GM12878 (cell line): ENCODE data around the gene ZNF799. TPM values are rescaled to one million over a fixed set of nuclear protein-coding genes. Genes with fewer than 3 reads are reported as not detected.

Experiments
- ATAC-seq: fragments of 200-7000 bp; cut with Tn5 transposase; 3 replicates; pipeline ENCODE4 v1.9.1; 2020; ENCODE audit warnings: mild to moderate bottlenecking, moderate library complexity
- BruUV-seq: library from RNA; stranded (reverse); fragments of 400-500 nt; replicated peaks from 2 replicates; lab custom pipeline; 2021; lab: Mats Ljungman, UMichigan
- CTCF ChIA-PET: fragments of 300-600 bp; sonication (Branson Sonifier 250); formaldehyde crosslinking; extraction: SDS; loops from one replicate; lab custom pipeline; 2021; ENCODE audit warnings: inconsistent platforms; lab: Yijun Ruan, JAX
- POLR2A ChIA-PET: fragments of 350-600 bp; formaldehyde crosslinking; extraction: SDS; loops from one replicate; lab custom pipeline; 2021; ENCODE audit warnings: inconsistent platforms; lab: Charles Lee
- RAD21 ChIA-PET: fragments of 300-600 bp; sonication (Branson Sonifier 250); formaldehyde crosslinking; loops from one replicate; lab custom pipeline; 2023; ENCODE audit warnings: antibody characterized with exemption; ENCODE audit not compliant: unreplicated experiment; lab: Charles Lee
- SMC1A ChIA-PET: fragments of 300-600 bp; sonication (Branson Sonifier 250); formaldehyde crosslinking; loops from one replicate; lab custom pipeline; 2023; ENCODE audit not compliant: unreplicated experiment, uncharacterized antibody; lab: Charles Lee
- DNase-seq: peaks from one replicate; pipeline ENCODE4 v3.0.0-alpha.2; 2011; ENCODE audit warnings: low read depth, low spot score
- FAIRE-seq: peaks from 3 replicates; lab custom pipeline; 2011; peaks lifted over from hg19 to GRCh38; lab: Jason Lieb, UNC
- H2AFZ ChIP-seq: 2 replicates; pipeline ENCODE4 v1.6.0; 2011; ENCODE audit warnings: low read depth, low read length, control low read depth; ENCODE audit not compliant: control insufficient read depth
- H3K27ac ChIP-seq: 2 replicates; pipeline ENCODE4 v1.5.1; 2011; ENCODE audit warnings: control low read depth; ENCODE audit not compliant: control insufficient read depth, insufficient read depth
- H3K27me3 ChIP-seq, 2 experiments: replicated peaks in 1 of 2; 2 replicates each; pipeline versions ENCODE4 v1.6.0 to v1.6.1; 2011; ENCODE audit warnings: low read length in 1 of 2; ENCODE audit not compliant: control insufficient read depth in 2 of 2, insufficient read depth in 2 of 2
- H3K36me3 ChIP-seq, 2 experiments: 2 replicates each; pipeline ENCODE4 v1.5.1; 2011; ENCODE audit warnings: low read length in 1 of 2; ENCODE audit not compliant: control insufficient read depth in 2 of 2, insufficient read depth in 2 of 2
- H3K4me1 ChIP-seq: 2 replicates; pipeline ENCODE4 v1.6.1; 2011; ENCODE audit warnings: mild to moderate bottlenecking, low read length, moderate library complexity, mixed read lengths; ENCODE audit not compliant: control insufficient read depth, insufficient read depth
- H3K4me2 ChIP-seq: 2 replicates; pipeline ENCODE4 v1.6.0; 2011; ENCODE audit warnings: control low read depth; ENCODE audit not compliant: control insufficient read depth, insufficient read depth
- H3K4me3 ChIP-seq: fragments of 200-600 bp; sonication (generic); 2 replicates; pipeline ENCODE4 v1.5.1; 2016
- H3K79me2 ChIP-seq: 2 replicates; pipeline ENCODE4 v1.6.0; 2011; ENCODE audit warnings: low read length; ENCODE audit not compliant: control insufficient read depth, insufficient read depth
- H3K9ac ChIP-seq: 2 replicates; pipeline ENCODE4 v1.8.0; 2011; ENCODE audit warnings: low read length, control low read depth, mixed read lengths; ENCODE audit not compliant: control insufficient read depth, insufficient read depth
- H3K9me3 ChIP-seq: replicated peaks from 3 replicates; pipeline ENCODE4 v1.5.1; 2011; ENCODE audit warnings: mild to moderate bottlenecking, low read length; ENCODE audit not compliant: control insufficient read depth, insufficient read depth
- H4K20me1 ChIP-seq: 2 replicates; pipeline ENCODE4 v1.6.0; 2011; ENCODE audit not compliant: control insufficient read depth, insufficient read depth
- BMI1 ChIP-seq: fragments of 450-650 bp; IDR thresholded peaks from 2 replicates; pipeline ENCODE4 v1.6.1; 2016; ENCODE audit warnings: mild to moderate bottlenecking, moderate library complexity, borderline replicate concordance
- BRCA1 ChIP-seq: IDR thresholded peaks from 2 replicates; pipeline ENCODE4 v1.6.1; 2011; ENCODE audit warnings: low read depth, low read length, improper control_type of control experiment
- CBX3 ChIP-seq: fragments of 200-600 bp; sonication (generic); IDR thresholded peaks from 2 replicates; pipeline ENCODE4 v1.6.1; 2016; ENCODE audit warnings: low read depth, borderline replicate concordance
- HSF1 ChIP-seq: fragments of 150-350 bp; IDR thresholded peaks from 2 replicates; pipeline ENCODE4 v1.6.1; 2014; ENCODE audit warnings: mild to moderate bottlenecking, low read depth, low read length
- JUNB ChIP-seq: IDR thresholded peaks from 2 replicates; pipeline ENCODE4 v1.6.1; 2016; ENCODE audit warnings: antibody characterized with exemption, mild to moderate bottlenecking
- MYC ChIP-seq: IDR thresholded peaks from 2 replicates; pipeline ENCODE4 v1.6.1; 2011; ENCODE audit warnings: mild to moderate bottlenecking, low read length, moderate library complexity, inconsistent platforms; ENCODE audit not compliant: insufficient read depth, insufficient replicate concordance, insufficient read length, severe bottlenecking
- NFIC ChIP-seq: IDR thresholded peaks from 2 replicates; pipeline ENCODE4 v1.6.1; 2012; ENCODE audit warnings: low read depth, mild to moderate bottlenecking, inconsistent platforms, low read length, moderate library complexity
- PBX3 ChIP-seq: IDR thresholded peaks from 2 replicates; pipeline ENCODE4 v1.6.1; 2011; ENCODE audit warnings: mild to moderate bottlenecking, low read depth, low read length, moderate library complexity; ENCODE audit not compliant: insufficient replicate concordance
- RB1 ChIP-seq: fragments of 450-650 bp; formaldehyde crosslinking; IDR thresholded peaks from 2 replicates; pipeline ENCODE4 v1.6.1; 2017; ENCODE audit warnings: mild to moderate bottlenecking, borderline replicate concordance
- TAF1 ChIP-seq: IDR thresholded peaks from 2 replicates; pipeline ENCODE4 v1.6.1; 2011; ENCODE audit warnings: mild to moderate bottlenecking, low read depth, low read length, borderline replicate concordance
- YBX1 ChIP-seq: fragments of 450-650 bp; IDR thresholded peaks from 2 replicates; pipeline ENCODE4 v1.6.1; 2016; ENCODE audit warnings: antibody characterized with exemption
- ZNF217 ChIP-seq: fragments of 450-650 bp; IDR thresholded peaks from 2 replicates; pipeline ENCODE4 v1.6.1; 2017; ENCODE audit warnings: antibody characterized with exemption, mild to moderate bottlenecking
- ZNF384 ChIP-seq: IDR thresholded peaks from 2 replicates; pipeline ENCODE4 v1.6.1; 2012; ENCODE audit warnings: low read depth, mild to moderate bottlenecking, low read length, improper control_type of control experiment, borderline replicate concordance
- WGBS: methylation state at CpG from one replicate; pipeline ENCODE4 v1.1.6; 2016; ENCODE audit warnings: low lambda C conversion rate; ENCODE audit not compliant: insufficient replicate concordance, insufficient coverage; ENCODE audit errors: missing lambda C conversion rate; 5-methylcytosine and 5-hydroxymethylcytosine counted together
- in situ Hi-C: fragments of 300-500 bp; cut with MboI; formaldehyde crosslinking; loops from 9 replicates; pipeline ENCODE4 v1.14.3; 2018; ENCODE audit warnings: mixed read lengths
- intact Hi-C: fragments of 100-400 bp; cut with micrococcal nuclease; formaldehyde crosslinking; loops from one replicate; pipeline ENCODE4 v1.14.2; 2022; ENCODE audit not compliant: unreplicated experiment
- polyA plus RNA-seq, 11 experiments: library from polyadenylated mRNA; depleted of rRNA in 4 of 11; unstranded in 6 of 11; stranded (reverse) in 5 of 11; fragments of >200 nt; fragmentation: Nextera tagmentation in 4 of 11; fragmentation: Illumina TruSeq in 1 of 11; extraction: Ambion mirVana in 4 of 11; extraction: Trizol in 1 of 11; gene quantifications; 1 replicate in 1 of 11; 2 replicates in 10 of 11; pipeline versions ENCODE4 v1.2.1 to v1.2.3, GENCODE V29; 2011 to 2016; ENCODE audit warnings: inconsistent platforms in 2 of 11, missing spikeins in 2 of 11, low read depth in 1 of 11
- total RNA-seq, 4 experiments: library from RNA; depleted of rRNA in 3 of 4; stranded (reverse); fragments of >200 nt in 3 of 4; fragmentation: Illumina TruSeq in 1 of 4; extraction: Trizol in 1 of 4; gene quantifications; 2 replicates each; pipeline versions ENCODE4 v1.2.1 to v1.2.3, GENCODE V29; 2013 to 2021
- TF ChIP-seq, protein P1 (sequence below): fragments of 450-650 bp; IDR thresholded peaks from 2 replicates; pipeline ENCODE4 v1.6.1; 2016; ENCODE audit warnings: mild to moderate bottlenecking
- TF ChIP-seq, protein P2 (sequence below): IDR thresholded peaks from 2 replicates; pipeline ENCODE4 v1.6.1; 2012; ENCODE audit warnings: mild to moderate bottlenecking, low read depth, low read length

Gene ZNF799
- total and polyA plus RNA-seq, 10 of the 15 experiments (the other 5 are each of a cell fraction or from before 2014, with no cell fraction given): 1.5 to 9.2 (median 3.1) TPM

- H4K20me1 ChIP-seq: no peaks in the 10 kb centered on the region
- RAD21 ChIA-PET: interaction anchor here (1.0 to 1.3 kb wide), 5 partner anchors 32 to 567 kb away, joined by 3 to 22 read pairs (median 4); partner anchors contain the start of genes ZNF443, ZNF491 and ZNF563
- H3K79me2 ChIP-seq: no peaks in the 10 kb centered on the region; the same call in 1 of the 2 replicates
- WGBS: 20% methylated on average over 28 of the region's 28 CpGs
- H3K4me2 ChIP-seq: peak overlapping the region; percentile 96
- peak overlapping the region; percentile 66 for H3K9ac ChIP-seq
- FAIRE-seq: no peak
- H3K4me3 ChIP-seq: peak overlapping the region; percentile 74
- CTCF ChIA-PET: interaction anchor here (0.9 to 1.1 kb wide), 2 partner anchors 32 to 123 kb away, joined by 3 to 4 read pairs; partner anchors contain the start of gene ZNF563
- intact Hi-C loops (no loop called here), in situ Hi-C loops (no loop called here)
- no peaks in the 10 kb centered on the region for H3K27me3 ChIP-seq
- peak overlapping the region; percentile 73 for H2AFZ ChIP-seq
- POLR2A ChIA-PET: interaction anchor here (1.0 kb wide), 1 partner anchor 61 kb away, joined by 8 read pairs; no protein-coding TSS in a partner anchor
- SMC1A ChIA-PET: interaction anchor here (1.2 to 2.8 kb wide), 2 partner anchors 32 to 130 kb away, joined by 5 to 11 read pairs; partner anchors contain the start of gene ZNF563
- no peaks in the 10 kb centered on the region; the same call in 1 of the 2 replicates for H3K4me1 ChIP-seq
- no peaks in the 10 kb centered on the region for H3K36me3 ChIP-seq
- no TSS peak for BruUV-seq
- no peak for ATAC-seq
- DNase-seq: no peak
- H3K27ac ChIP-seq: peak overlapping the region; percentile 55
- peaks cover 4% of the 10 kb centered on the region; the same call in 2 of the 3 replicates for H3K9me3 ChIP-seq
- TF ChIP-seq MYC (no peak), NFIC (no peak), PBX3 (no peak), ZNF217 (no peak), BMI1 (no peak), JUNB (no peak), CBX3 (no peak), YBX1 (no peak), HSF1 (no peak), BRCA1 (no peak), ZNF384 (no peak), TAF1 (no peak), RB1 (no peak)
- TF ChIP-seq, protein P1, sequence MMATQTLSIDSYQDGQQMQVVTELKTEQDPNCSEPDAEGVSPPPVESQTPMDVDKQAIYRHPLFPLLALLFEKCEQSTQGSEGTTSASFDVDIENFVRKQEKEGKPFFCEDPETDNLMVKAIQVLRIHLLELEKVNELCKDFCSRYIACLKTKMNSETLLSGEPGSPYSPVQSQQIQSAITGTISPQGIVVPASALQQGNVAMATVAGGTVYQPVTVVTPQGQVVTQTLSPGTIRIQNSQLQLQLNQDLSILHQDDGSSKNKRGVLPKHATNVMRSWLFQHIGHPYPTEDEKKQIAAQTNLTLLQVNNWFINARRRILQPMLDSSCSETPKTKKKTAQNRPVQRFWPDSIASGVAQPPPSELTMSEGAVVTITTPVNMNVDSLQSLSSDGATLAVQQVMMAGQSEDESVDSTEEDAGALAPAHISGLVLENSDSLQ: no peak
- TF ChIP-seq, protein P2, sequence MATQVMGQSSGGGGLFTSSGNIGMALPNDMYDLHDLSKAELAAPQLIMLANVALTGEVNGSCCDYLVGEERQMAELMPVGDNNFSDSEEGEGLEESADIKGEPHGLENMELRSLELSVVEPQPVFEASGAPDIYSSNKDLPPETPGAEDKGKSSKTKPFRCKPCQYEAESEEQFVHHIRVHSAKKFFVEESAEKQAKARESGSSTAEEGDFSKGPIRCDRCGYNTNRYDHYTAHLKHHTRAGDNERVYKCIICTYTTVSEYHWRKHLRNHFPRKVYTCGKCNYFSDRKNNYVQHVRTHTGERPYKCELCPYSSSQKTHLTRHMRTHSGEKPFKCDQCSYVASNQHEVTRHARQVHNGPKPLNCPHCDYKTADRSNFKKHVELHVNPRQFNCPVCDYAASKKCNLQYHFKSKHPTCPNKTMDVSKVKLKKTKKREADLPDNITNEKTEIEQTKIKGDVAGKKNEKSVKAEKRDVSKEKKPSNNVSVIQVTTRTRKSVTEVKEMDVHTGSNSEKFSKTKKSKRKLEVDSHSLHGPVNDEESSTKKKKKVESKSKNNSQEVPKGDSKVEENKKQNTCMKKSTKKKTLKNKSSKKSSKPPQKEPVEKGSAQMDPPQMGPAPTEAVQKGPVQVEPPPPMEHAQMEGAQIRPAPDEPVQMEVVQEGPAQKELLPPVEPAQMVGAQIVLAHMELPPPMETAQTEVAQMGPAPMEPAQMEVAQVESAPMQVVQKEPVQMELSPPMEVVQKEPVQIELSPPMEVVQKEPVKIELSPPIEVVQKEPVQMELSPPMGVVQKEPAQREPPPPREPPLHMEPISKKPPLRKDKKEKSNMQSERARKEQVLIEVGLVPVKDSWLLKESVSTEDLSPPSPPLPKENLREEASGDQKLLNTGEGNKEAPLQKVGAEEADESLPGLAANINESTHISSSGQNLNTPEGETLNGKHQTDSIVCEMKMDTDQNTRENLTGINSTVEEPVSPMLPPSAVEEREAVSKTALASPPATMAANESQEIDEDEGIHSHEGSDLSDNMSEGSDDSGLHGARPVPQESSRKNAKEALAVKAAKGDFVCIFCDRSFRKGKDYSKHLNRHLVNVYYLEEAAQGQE: no peak
Measured at GRCh38 chr19:12364391-12365235, 36.5 kb downstream of the ZNF799 start.
